ENCODE results near the gene NDFIP1. TPM values are rescaled to one million over a fixed set of nuclear protein-coding genes. Genes with fewer than 3 reads are reported as not detected.

The NDFIP1 gene
- polyA plus RNA-seq, 1 donor (not counting 4 experiments of a cell fraction or from before 2014, with no cell fraction given) = 38.2 TPM

GRCh38 chr5:142091012-142091411 is 17.6 kb upstream of the NDFIP1 start:
- TF ChIP-seq CTCF (optimal IDR thresholded peaks at IDR 0.05 in 1 of 3, IDR thresholded peaks at IDR 0.05 in 1 of 3, conservative IDR thresholded peaks at IDR 0.05 in 1 of 3; ENCODE audit: extremely low read depth in 1 of 3, insufficient read depth in 2 of 3, low read length in 3 of 3) = no peak
- Histone ChIP-seq H3K4me1 (ENCODE audit: control insufficient read depth, extremely low read depth, insufficient read depth, low read length) (peaks cover 7% of the 10 kb centered on the region), H3K27ac (ENCODE audit: control insufficient read depth, insufficient read depth, low read length) (no peak overlapping the region), H3K4me2 (ENCODE audit: control insufficient read depth, extremely low read depth, insufficient read depth, low read depth, low read length) (no peak overlapping the region), H3K4me3 (ENCODE audit: control insufficient read depth in 2 of 3, extremely low read depth in 1 of 3, insufficient read depth in 2 of 3, low read depth in 1 of 3, low read length in 3 of 3) (no peak overlapping the region), H2AFZ (ENCODE audit: control insufficient read depth, low read length) (no peak overlapping the region), H4K20me1 (ENCODE audit: control insufficient read depth, extremely low read depth, insufficient read depth, low read length) (no peaks in the 10 kb centered on the region), H3K9me3 (ENCODE audit: control insufficient read depth, low read depth, low read length) (no peaks in the 10 kb centered on the region), H3K36me3 (ENCODE audit: control insufficient read depth in 2 of 2, extremely low read depth in 1 of 2, insufficient read depth in 2 of 2, low read length in 2 of 2) (no peaks in the 10 kb centered on the region), H3K9me1 (ENCODE audit: control insufficient read depth, extremely low read depth, insufficient read depth, low read length) (no peaks in the 10 kb centered on the region), H3K9ac (ENCODE audit: control insufficient read depth, extremely low read depth, insufficient read depth, low read length) (no peak overlapping the region), H3K27me3 (ENCODE audit: control insufficient read depth, extremely low read depth, insufficient read depth, low read length) (peaks cover 5% of the 10 kb centered on the region), H3K79me2 (ENCODE audit: control insufficient read depth, insufficient read depth, low read length) (no peaks in the 10 kb centered on the region)
- FAIRE-seq (no peak), DNase-seq (ENCODE audit: low read depth, low spot score) (no peak)
- dilution Hi-C loops (cut with MboI; ENCODE audit: extremely low pct_ligation_motif_present, low sequenced_read_pairs) = no loop called here

GRCh38 chr5:142091922-142092321 is 16.7 kb upstream of the NDFIP1 start:
- Histone ChIP-seq H3K36me3 (ENCODE audit: control insufficient read depth in 2 of 2, extremely low read depth in 1 of 2, insufficient read depth in 2 of 2, low read length in 2 of 2) (no peaks in the 10 kb centered on the region), H3K4me2 (ENCODE audit: control insufficient read depth, extremely low read depth, insufficient read depth, low read depth, low read length) (no peak overlapping the region), H3K4me1 (ENCODE audit: control insufficient read depth, extremely low read depth, insufficient read depth, low read length) (peaks cover 7% of the 10 kb centered on the region), H4K20me1 (ENCODE audit: control insufficient read depth, extremely low read depth, insufficient read depth, low read length) (no peaks in the 10 kb centered on the region), H3K27me3 (ENCODE audit: control insufficient read depth, extremely low read depth, insufficient read depth, low read length) (peaks cover 5% of the 10 kb centered on the region), H2AFZ (ENCODE audit: control insufficient read depth, low read length) (no peak overlapping the region), H3K79me2 (ENCODE audit: control insufficient read depth, insufficient read depth, low read length) (no peaks in the 10 kb centered on the region), H3K9me3 (ENCODE audit: control insufficient read depth, low read depth, low read length) (no peaks in the 10 kb centered on the region), H3K9me1 (ENCODE audit: control insufficient read depth, extremely low read depth, insufficient read depth, low read length) (no peaks in the 10 kb centered on the region), H3K9ac (ENCODE audit: control insufficient read depth, extremely low read depth, insufficient read depth, low read length) (no peak overlapping the region), H3K4me3 (ENCODE audit: control insufficient read depth in 2 of 3, extremely low read depth in 1 of 3, insufficient read depth in 2 of 3, low read depth in 1 of 3, low read length in 3 of 3) (no peak overlapping the region), H3K27ac (ENCODE audit: control insufficient read depth, insufficient read depth, low read length) (no peak overlapping the region)
- DNase-seq (ENCODE audit: low read depth, low spot score) = no peak
- no peak for FAIRE-seq
- TF ChIP-seq EZH2 (IDR thresholded peaks at IDR 0.05; ENCODE audit: low read length) = no peak
- no peak for TF ChIP-seq CTCF (optimal IDR thresholded peaks at IDR 0.05 in 1 of 3, IDR thresholded peaks at IDR 0.05 in 1 of 3, conservative IDR thresholded peaks at IDR 0.05 in 1 of 3; ENCODE audit: extremely low read depth in 1 of 3, insufficient read depth in 2 of 3, low read length in 3 of 3)
- dilution Hi-C loops (cut with MboI; ENCODE audit: extremely low pct_ligation_motif_present, low sequenced_read_pairs) = no loop called here
